K562 (cell line): Measurements from ENCODE around the gene PBXIP1. TPM values are rescaled to one million over a fixed set of nuclear protein-coding genes. Genes with fewer than 3 reads are reported as not detected.

ENCODE experiments used
- ATAC-seq: fragments of 200-7000 bp; cut with Tn5 transposase; 3 replicates; pipeline ENCODE4 v1.9.1; 2020; ENCODE audit warnings: moderate library complexity
- BruUV-seq: library from RNA; stranded (reverse); fragments of 400-500 nt; replicated peaks from 2 replicates; lab custom pipeline; 2021; lab: Mats Ljungman, UMichigan
- CTCF ChIA-PET: fragments of 300-600 bp; formaldehyde crosslinking; extraction: SDS; loops from one replicate; lab custom pipeline; 2021; ENCODE audit warnings: low intra/inter-chr PET ratio; lab: Yijun Ruan, JAX
- POLR2A ChIA-PET: fragments of 300-600, 350-650 bp; sonication (Branson Sonifier 250); formaldehyde crosslinking; extraction: SDS; loops from one replicate; lab custom pipeline; 2021; ENCODE audit warnings: antibody characterized with exemption, inconsistent platforms; lab: Yijun Ruan, JAX
- DNase-seq, 4 experiments: peaks; one replicate each; pipeline versions ENCODE4 v3.0.0 to v3.0.0-alpha.2; 2011 to 2018; ENCODE audit warnings: low spot score in 3 of 4, mixed read lengths in 3 of 4; ENCODE audit errors: extremely low read depth in 1 of 4
- FAIRE-seq: peaks from 2 replicates; lab custom pipeline; 2011; peaks lifted over from hg19 to GRCh38; lab: Jason Lieb, UNC
- H2AFZ ChIP-seq: 2 replicates; pipeline ENCODE4 v1.6.0; 2011; ENCODE audit warnings: low read depth, low read length, control low read depth, inconsistent platforms
- H3K27ac ChIP-seq: fragments of 200-600 bp; 3 replicates; pipeline ENCODE4 v1.8.0; 2011; ENCODE audit warnings: low read depth, mild to moderate bottlenecking, control low read depth, inconsistent platforms, low read length, moderate library complexity, mixed read lengths; ENCODE audit errors: extremely low read depth
- H3K27me3 ChIP-seq, 2 experiments: fragments of 300-600 bp in 1 of 2; 2 replicates in 1 of 2; 3 replicates in 1 of 2; pipeline versions ENCODE4 v1.6.0 to v1.8.0; 2011; ENCODE audit warnings: inconsistent platforms in 2 of 2, low read length in 2 of 2, mild to moderate bottlenecking in 1 of 2, mixed read lengths in 1 of 2, moderate library complexity in 1 of 2; ENCODE audit not compliant: control insufficient read depth in 2 of 2, insufficient read depth in 2 of 2
- H3K36me3 ChIP-seq: fragments of 300-600 bp; 3 replicates; pipeline ENCODE4 v1.8.0; 2011; ENCODE audit warnings: mild to moderate bottlenecking, low read length, inconsistent platforms; ENCODE audit not compliant: control insufficient read depth, insufficient read depth
- H3K4me1 ChIP-seq, 2 experiments: fragments of 200-600 bp in 1 of 2; replicated peaks in 1 of 2; 2 replicates in 1 of 2; 3 replicates in 1 of 2; pipeline versions ENCODE4 v1.5.1 to v1.8.0; 2011; ENCODE audit warnings: inconsistent platforms in 2 of 2, low read length in 2 of 2, mild to moderate bottlenecking in 1 of 2, mixed read lengths in 1 of 2, moderate library complexity in 1 of 2; ENCODE audit not compliant: control insufficient read depth in 2 of 2, insufficient read depth in 2 of 2
- H3K4me2 ChIP-seq: 2 replicates; pipeline ENCODE4 v1.6.1; 2011; ENCODE audit warnings: low read length, control low read depth, inconsistent platforms, mixed read lengths; ENCODE audit not compliant: insufficient read depth
- H3K4me3 ChIP-seq: fragments of 200-600 bp; sonication (generic), shearing (Covaris generic); 2 replicates; pipeline ENCODE4 v1.5.1; 2016; ENCODE audit warnings: control low read depth, inconsistent platforms
- H3K79me2 ChIP-seq: fragments of 200-600 bp; 3 replicates; pipeline ENCODE4 v1.8.0; 2011; ENCODE audit warnings: low read length, inconsistent platforms; ENCODE audit not compliant: control insufficient read depth, insufficient read depth
- H3K9ac ChIP-seq, 2 experiments: 2 replicates each; pipeline versions ENCODE4 v1.6.0 to v1.6.1; 2011; ENCODE audit warnings: low read depth in 2 of 2, low read length in 2 of 2, control low read depth in 1 of 2, inconsistent platforms in 1 of 2, mild to moderate bottlenecking in 1 of 2, mixed read lengths in 1 of 2; ENCODE audit not compliant: insufficient read depth in 1 of 2
- H3K9me1 ChIP-seq: one replicate; pipeline ENCODE4 v1.6.0; 2011; ENCODE audit warnings: inconsistent platforms, mild to moderate bottlenecking, low read length, moderate library complexity; ENCODE audit not compliant: control insufficient read depth, insufficient read depth
- H3K9me3 ChIP-seq: replicated peaks from 2 replicates; pipeline ENCODE4 v1.5.1; 2011; ENCODE audit warnings: low read depth, low read length, inconsistent platforms; ENCODE audit not compliant: control insufficient read depth, insufficient read depth
- H4K20me1 ChIP-seq: replicated peaks from 2 replicates; pipeline ENCODE4 v1.6.1; 2011; ENCODE audit warnings: low read length, inconsistent platforms, mixed read lengths; ENCODE audit not compliant: control insufficient read depth, insufficient read depth
- BDP1 ChIP-seq: IDR thresholded peaks from 3 replicates; pipeline ENCODE4 v1.6.1; 2011; ENCODE audit not compliant: insufficient read length, insufficient read depth
- CBX8 ChIP-seq: fragments of 200-600 bp; sonication (generic); IDR thresholded peaks from 2 replicates; pipeline ENCODE4 v1.6.1; 2012; ENCODE audit warnings: borderline replicate concordance, mixed run types, low read depth, mild to moderate bottlenecking, moderate library complexity, mixed read lengths, low read length, control low read depth, inconsistent platforms; ENCODE audit not compliant: poor library complexity, severe bottlenecking; ENCODE audit errors: extremely low read depth
- NFIC ChIP-seq: fragments of 450-650 bp; IDR thresholded peaks from 2 replicates; pipeline ENCODE4 v1.6.1; 2017; ENCODE audit warnings: mild to moderate bottlenecking, inconsistent platforms
- WGBS: fragments of 100-300 bp; shearing (Covaris generic); methylation state at CpG from one replicate; pipeline ENCODE4 v1.1.6; 2016; ENCODE audit warnings: low coverage, mixed read lengths; ENCODE audit not compliant: insufficient coverage; ENCODE audit errors: missing lambda C conversion rate; 5-methylcytosine and 5-hydroxymethylcytosine counted together
- in situ Hi-C: fragments of 300-500 bp; cut with MboI; formaldehyde crosslinking; loops from 4 replicates; pipeline ENCODE4 v1.15.0; 2018; ENCODE audit warnings: inconsistent platforms, mixed read lengths
- intact Hi-C: fragments of 100-400 bp; cut with micrococcal nuclease; formaldehyde crosslinking; loops from 2 replicates; pipeline ENCODE4 v1.14.2; 2022
- polyA plus RNA-seq, 8 experiments: library from polyadenylated mRNA; depleted of rRNA in 4 of 8; stranded (reverse) in 5 of 8; unstranded in 3 of 8; fragments of >200 nt; fragmentation: Nextera tagmentation in 2 of 8; fragmentation: Illumina TruSeq in 1 of 8; extraction: Ambion mirVana in 2 of 8; extraction: Trizol in 1 of 8; gene quantifications; 2 replicates each; pipeline versions ENCODE4 v1.2.1 to v1.2.3, GENCODE V29; 2011 to 2014; ENCODE audit warnings: inconsistent platforms in 1 of 8, missing spikeins in 1 of 8
- total RNA-seq, 7 experiments: library from RNA; depleted of rRNA in 6 of 7; stranded (reverse); fragments of >200 nt in 6 of 7; fragmentation: Illumina TruSeq in 2 of 7; extraction: Trizol in 2 of 7; gene quantifications; 2 replicates each; pipeline versions ENCODE4 v1.2.1 to v1.2.3, GENCODE V29; 2011 to 2021; ENCODE audit warnings: low replicate concordance in 1 of 7

Gene PBXIP1
- total and polyA plus RNA-seq, 9 of the 15 experiments (the other 6 are each of a cell fraction or from before 2014, with no cell fraction given), result 0.13 to 8.3 (median 5.8) TPM

- TF ChIP-seq CBX8, result no peak
These were observed 16.8 kb upstream of the PBXIP1 start (continued) for GRCh38 chr1:154972517-154973343.

- Histone ChIP-seq H3K4me2 (peak overlapping the region; percentile 96), H3K4me3 (peak overlapping the region; percentile 66; the same call in 1 of the 2 replicates), H4K20me1 (no peaks in the 10 kb centered on the region), H3K79me2 (peaks cover 66% of the 10 kb centered on the region), H3K4me1 (peaks cover 42 to 51% of the 10 kb centered on the region in 2 experiments), H3K9me3 (no peaks in the 10 kb centered on the region), H3K9me1 (no peaks in the 10 kb centered on the region), H3K36me3 (peaks cover 37% of the 10 kb centered on the region), H3K27me3 (no peaks in the 10 kb centered on the region; a peak in 1 of 5 replicates), H3K27ac (peak overlapping the region; percentile 99), H3K9ac (peak overlapping the region; percentile 82 to 97; a peak in 3 of 4 replicates), H2AFZ (peak overlapping the region; percentile 22; the same call in 1 of the 2 replicates)
- WGBS, result 54% methylated on average over 3 of the region's 3 CpGs
- intact Hi-C loops, result loop anchor here (5.0 kb wide), 1 partner anchor 90 kb away; the partner anchor contains the start of gene EFNA4
- in situ Hi-C loops, result no loop called here
- CTCF ChIA-PET, result no interaction called here
- ATAC-seq (no peak), DNase-seq (no peak), FAIRE-seq (no peak)
- TF ChIP-seq BDP1 (no peak), NFIC (0 out of 2 replicates have a peak, but pooled peaks have one; percentile 32)
- POLR2A ChIA-PET, result interaction anchor here (0.6 to 8.3 kb wide), 8 partner anchors 10 to 86 kb away, joined by 3 to 80 read pairs (median 10); partner anchors contain the start of genes FLAD1, LENEP, PBXIP1 and PYGO2
- BruUV-seq, result no TSS peak
These were observed 16.3 kb upstream of the PBXIP1 start for GRCh38 chr1:154972213-154972516.
